RCC 7860 (cell line): Measurements from ENCODE around the gene LTC4S.

Experiments used
- DNase-seq: peaks from one replicate; pipeline ENCODE4 v3.0.0-alpha.2; 2015; ENCODE audit warnings: low spot score
- FAIRE-seq: peaks from 2 replicates; lab custom pipeline; 2012; peaks lifted over from hg19 to GRCh38; lab: Jason Lieb, UNC

Gene LTC4S

DNA sequence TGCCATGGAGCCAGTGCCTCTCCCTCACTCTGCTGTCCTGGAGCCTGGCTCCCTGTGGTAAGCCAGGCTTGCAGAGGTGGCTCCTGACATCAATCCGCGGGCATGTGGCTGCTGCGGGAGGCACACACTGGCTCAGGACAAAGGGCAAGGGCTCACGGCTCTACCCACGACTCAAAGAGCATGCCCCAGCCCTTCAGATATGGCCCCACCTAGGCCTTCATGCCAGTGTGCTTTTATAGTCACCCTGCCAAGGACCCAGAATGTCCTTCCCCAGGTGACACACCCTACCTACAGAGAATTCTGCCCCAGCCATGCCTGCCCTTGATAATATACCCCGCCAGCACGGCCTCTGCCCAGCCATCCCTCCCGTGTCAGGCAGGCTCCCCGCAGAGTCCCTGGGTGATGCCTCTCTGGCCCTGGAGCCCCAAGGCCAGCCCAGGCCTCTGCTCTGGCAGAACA lies 11.3 kb downstream of the LTC4S start:
- no peak for FAIRE-seq
- no peak for DNase-seq

DNA sequence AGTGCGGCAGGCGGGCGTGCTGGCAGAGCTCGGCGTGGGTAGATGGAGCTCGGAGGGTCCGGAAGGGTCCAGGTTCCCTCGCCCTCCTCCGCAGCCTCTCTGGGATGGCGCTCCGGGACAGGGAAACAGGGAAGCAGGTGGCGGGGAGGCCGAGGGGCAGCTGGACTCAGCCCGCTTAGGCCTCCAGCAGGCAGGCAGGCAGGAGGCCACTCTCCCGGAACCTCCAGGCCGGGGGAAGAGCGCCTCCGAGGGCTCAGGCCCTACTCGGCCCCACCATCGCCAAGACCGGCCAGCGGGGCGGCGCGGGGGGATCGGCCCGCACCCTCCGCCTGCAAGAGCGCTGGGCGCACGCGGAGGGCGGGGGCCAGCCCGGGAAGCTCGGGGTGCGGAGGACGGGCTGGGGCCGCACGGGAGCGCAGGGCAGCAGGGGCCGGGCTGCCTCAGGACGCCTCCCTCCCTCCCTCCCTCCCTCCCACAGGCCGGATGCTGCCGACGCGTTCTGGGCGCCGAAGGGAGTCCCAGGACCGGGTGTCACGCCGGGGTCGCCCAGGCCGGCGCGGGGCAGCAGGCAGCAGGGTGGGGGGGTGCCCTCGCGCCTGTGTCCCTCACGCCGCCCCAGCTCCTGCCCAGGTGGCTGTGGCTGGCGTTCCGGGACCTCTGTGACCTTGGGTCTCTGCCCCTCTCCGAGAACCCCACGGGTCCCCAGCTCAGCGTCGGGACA lies 11.9 kb downstream of the LTC4S start:
- FAIRE-seq (no peak), DNase-seq (no peak)

DNA sequence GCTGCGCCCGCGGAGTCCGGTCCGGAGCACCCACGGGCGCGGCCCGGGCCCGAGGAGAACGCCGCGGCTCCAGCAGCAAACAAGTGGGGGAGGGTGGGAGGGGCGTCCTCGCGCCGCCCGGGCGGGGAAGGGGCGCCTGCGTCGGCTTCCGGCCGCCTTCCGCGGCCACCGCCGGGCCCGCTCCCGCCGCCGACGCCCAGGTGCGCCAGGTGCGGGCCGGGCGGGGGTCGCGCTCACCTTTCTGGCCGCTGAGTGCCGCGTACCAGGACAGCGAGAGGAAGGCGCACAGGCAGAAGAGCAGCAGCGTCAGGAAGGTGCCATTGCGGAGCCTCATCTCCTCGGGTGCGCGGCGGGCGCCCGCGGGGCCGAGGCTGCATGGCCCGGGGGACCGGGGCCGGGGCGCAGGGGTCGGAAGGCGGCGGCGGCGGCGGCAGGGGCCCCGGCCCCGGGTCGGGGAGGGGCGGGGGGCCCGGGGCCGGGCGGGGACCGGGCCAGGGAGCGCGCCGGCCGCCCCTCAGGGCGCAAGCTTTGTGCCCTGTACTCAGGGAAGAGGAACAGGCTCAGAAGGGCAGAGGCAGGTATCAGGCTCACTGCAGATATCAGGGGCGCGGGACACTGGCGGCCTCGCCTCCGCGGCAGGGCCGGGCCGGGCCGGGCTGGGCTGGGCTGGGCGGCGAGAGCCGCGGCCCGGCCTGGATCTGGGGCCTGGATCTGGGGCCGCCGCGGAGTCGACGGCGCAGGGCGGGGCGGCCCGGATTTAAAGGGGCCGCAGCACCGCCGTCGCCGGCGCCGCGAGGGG lies 12.7 kb downstream of the LTC4S start, which contains the start of gene MGAT4B:
Gene MGAT4B (minus strand): TSS at position 617 of the 799 bp plus-strand sequence. CDS start 283 bp downstream, at position 334.
- FAIRE-seq: no peak
- peak; percentile 52 for DNase-seq

DNA sequence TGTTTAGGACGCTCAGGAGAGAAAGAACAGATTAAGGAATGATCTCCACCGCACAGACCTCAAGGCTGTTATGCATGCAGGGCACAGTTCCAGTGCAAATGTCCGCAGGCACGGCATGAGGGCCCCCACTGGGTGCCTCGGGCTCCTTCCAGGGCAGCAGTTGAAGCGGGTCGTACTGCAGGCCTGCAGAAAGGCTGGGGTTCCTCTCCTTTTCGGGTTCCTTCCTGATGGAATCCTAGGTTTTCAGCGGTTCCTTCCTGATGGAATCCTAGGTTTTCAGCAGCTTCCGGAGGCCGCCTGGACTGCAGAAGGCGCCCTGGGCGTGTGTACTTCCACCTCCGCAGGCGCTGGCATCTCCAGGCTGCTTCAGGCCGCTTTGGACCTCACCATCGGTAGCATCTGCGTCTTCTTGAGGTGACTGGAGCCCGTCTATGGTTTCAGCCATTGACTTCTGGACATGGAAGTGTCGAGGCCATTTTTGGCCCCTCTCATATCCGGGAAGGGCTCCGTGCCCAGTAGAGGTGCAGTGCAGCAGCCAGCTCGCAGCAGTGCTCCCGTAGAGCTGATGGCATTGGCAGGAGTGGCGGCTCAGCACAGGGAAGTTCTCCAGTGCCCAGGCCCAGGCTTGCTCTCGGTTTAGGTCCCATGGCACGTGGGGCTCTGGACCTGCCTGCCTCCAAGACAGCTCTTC lies 18.5 kb downstream of the LTC4S start:
- no peak for FAIRE-seq

DNA sequence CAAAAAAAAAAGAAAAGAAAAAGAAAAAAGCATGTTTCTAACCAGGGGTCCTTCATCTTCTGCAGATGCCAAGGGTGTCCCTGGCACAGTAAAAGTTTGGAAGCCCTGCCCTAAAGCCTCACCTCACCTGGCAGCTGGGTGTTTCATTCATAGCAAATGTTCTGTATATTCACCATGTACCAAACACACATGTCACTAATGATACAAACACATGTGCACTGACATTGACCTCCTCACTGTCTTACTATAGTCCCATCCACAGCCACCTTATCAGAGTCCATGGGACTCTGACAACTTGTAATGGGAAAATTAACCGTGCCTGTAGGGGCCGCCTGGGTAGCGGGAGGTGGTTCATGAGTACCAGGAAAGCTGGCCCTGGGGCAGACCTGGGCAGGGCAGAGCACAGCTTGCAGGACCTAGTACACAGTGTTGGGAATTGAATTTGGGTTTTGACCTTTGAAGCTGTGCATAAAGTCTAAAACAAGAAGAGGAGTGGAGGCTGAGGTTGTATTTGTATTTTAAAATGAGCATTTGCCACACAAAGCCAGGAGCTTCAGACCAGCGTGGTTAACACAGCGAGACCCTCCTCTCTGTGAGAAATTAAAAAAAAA lies 19.3 kb downstream of the LTC4S start:
- DNase-seq: no peak
- no peak for FAIRE-seq

More for the DNA sequence above, 18.5 kb downstream of the LTC4S start:
- DNase-seq: no peak

GRCh38 chr5:179814090-179814489 lies 20.3 kb downstream of the LTC4S start:
- FAIRE-seq (no peak), DNase-seq (no peak)

- DNase-seq (no peak), FAIRE-seq (no peak)
These were observed 21.9 kb downstream of the LTC4S start for GRCh38 chr5:179815491-179816249.

GRCh38 chr5:179816401-179816795 lies 22.6 kb downstream of the LTC4S start:
- DNase-seq (no peak), FAIRE-seq (no peak)

DNA sequence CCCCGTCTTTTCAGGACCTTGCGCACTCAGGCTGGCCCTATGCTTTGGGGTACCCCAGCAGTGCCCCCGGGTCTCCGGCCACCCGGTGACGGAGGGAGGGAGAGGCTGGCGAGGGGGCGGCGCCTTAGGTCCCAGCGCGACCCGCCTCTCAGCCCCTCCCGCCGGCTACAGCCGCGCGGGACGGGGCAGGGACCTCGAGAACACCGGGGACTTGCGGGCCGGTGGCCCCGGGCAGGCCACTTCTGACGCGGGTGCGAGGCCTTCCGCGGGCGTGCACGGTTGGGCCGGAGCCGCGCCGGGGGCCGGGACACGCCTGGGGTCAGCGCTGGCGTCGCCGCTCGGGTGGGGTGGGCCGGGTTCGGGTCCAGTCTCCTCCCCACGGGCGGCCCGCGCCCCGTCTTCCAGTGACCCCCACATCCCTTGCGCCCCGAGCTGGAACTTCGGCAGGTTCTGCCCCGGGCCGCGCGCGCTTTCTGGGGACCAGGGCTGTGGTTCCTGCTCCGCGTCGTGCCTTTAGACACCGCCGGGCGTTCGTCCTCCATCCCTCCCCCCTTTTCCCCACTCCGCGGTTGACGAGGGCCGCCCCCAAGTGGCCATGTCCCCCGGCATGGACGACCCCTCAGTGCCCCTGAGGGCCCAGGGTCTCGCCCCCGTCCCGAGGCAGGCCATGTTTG lies 23.1 kb downstream of the LTC4S start:
- FAIRE-seq (no peak), DNase-seq (no peak)

- no peak for FAIRE-seq
These were observed 23.7 kb downstream of the LTC4S start for GRCh38 chr5:179817470-179817840.

GRCh38 chr5:179817890-179818745 lies 24.3 kb downstream of the LTC4S start:
- DNase-seq (no peak), FAIRE-seq (no peak)

More at GRCh38 chr5:179817470-179817840, 23.7 kb downstream of the LTC4S start:
- DNase-seq: no peak

DNA sequence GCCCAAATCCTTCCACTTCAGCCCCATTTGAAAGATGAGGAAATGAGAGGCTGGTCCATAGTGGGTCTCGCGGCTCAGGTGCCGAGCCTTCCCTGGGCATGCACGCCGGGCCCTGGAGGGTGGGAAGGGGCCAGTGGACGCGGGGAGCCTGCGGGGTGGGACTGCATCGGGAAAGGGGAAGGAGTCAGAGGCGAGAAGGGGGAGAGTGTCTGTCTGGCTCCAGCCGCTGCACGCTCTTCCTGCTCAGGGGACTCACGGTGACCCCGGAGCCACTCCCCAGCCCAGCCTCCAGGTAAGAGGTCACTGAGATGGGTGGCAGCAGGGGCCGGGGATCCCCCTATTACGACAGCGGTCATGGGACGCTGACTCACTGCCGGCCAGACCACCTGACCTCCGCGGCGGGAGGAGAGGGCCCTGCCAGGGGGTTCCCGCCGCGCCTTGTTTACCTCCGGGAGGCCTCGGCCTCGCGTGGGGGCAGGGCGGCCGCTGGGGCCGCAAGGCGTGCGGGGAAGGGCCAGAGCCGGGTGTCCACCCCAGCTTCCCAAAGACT lies 25.0 kb downstream of the LTC4S start:
- FAIRE-seq (peak; percentile 70), DNase-seq (peak; percentile 92)

DNA sequence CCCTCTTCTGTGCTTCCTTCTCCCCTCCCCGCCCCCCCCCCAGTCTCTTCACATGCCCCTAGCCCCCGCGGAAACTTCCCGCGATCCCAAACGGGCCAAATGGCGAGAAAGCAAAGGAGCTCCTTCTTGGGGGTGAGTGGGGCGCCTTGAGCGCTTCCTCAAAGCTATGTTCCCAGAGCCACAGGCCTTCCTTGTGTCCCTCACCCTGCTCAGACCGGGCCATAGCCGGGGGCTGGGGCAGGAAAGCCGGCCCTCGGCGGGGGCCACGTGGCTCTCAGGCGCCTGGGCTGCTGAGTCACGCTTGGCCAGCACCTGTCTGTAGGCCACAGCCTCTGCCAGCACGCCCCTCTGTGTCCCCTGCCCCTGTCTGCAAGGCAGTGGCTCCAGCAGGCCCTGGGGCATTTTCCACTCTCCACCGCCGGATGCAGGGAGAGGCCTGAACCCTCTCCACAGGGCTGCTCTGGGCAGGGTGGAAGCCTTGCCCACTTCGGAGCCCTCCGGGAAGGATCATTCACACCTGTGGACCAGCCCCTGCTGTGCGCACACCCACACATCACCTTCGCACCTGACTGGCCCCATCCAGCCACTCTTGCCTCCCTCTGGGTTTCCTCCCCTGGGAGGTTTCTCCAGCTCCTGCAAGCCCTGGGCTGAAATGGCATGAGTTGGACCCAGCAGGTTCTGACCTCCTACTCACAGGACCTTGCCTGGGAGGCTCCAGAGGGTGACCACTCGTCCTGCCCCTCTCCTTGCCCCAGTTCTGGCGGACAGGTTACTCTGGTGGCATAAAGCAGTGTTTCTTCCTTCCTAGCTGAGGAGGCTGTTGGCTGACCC lies 25.7 kb downstream of the LTC4S start:
- DNase-seq (peak; percentile 84), FAIRE-seq (no peak)

DNA sequence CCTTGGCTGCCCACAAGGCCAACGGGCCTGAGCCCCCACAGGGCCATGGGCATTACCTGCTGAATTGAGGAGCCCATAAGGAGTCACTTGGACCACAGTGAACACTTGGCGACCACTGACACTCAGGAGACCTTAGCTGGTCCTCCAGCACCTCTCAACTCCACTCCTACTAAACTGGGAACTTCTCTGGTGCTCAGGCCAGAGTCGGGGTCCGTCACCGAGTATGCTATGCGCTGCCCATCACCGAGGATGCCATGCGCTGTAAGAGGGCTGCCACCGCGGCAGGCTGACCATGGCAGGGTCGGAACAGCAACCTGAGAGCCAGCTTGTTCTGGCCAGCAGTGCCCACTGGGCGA lies 26.3 kb downstream of the LTC4S start:
- DNase-seq: no peak
- no peak for FAIRE-seq

- FAIRE-seq (no peak), DNase-seq (peak; percentile 51)
These were observed 26.9 kb downstream of the LTC4S start, which contains the start of gene SQSTM1 for GRCh38 chr5:179820483-179821297. Gene SQSTM1, plus strand, starts transcription at chr5:179820905. Its CDS starts 32 bp downstream, at chr5:179820937.

DNA sequence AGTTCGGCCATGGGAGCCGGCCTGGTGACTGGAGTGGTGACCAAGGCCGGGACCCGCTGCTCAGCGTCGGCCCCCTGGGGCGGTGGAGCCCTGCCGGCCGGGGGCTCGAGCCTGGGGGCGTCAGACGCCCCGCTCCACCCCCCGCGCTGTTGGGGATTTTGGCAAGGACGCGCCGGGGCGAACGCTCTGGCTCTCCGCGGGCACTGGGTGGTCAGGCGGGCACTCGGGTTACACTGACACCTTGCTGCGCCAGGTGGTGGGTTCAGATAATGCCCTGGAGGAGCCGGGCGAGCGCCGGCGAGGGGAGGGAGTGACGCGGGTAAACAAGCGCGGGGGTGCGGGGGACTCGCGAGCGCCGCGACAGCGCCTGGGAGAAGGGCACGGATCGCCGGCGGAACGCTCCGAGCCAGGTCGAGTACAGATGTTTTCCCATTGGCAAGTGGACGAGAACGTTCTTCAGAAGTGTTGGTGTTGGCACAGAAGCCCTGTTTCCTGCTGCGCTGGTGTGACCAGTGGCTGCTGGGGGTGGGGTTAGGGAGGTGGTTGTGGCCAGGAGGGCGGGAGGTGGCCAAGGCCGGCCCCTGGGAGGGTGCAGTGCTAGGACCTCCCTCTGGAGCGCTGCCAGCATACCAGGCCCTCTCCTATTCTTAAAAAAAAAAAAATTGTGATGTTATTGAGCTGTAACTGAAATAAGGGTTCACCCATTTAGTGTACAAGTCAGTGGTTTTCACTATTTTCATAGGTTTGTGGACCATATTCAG lies 27.7 kb downstream of the LTC4S start:
- peak; percentile 73 for FAIRE-seq

More for the DNA sequence above, 27.7 kb downstream of the LTC4S start:
- DNase-seq: peak; percentile 84
